ENCODE measurements around the gene MAP3K20. TPM values are rescaled to one million over a fixed set of nuclear protein-coding genes. Genes with fewer than 3 reads are reported as not detected.

The MAP3K20 gene
- total and polyA plus RNA-seq, 2 of the 4 experiments (the other 2 are of a cell fraction): 27.5 to 84.4 TPM

GRCh38 chr2:173130496-173131465 is 55.1 kb downstream of the MAP3K20 start:
- Histone ChIP-seq H2AFZ (replicated peaks; ENCODE audit: low read length, poor library complexity) (no peak overlapping the region), H3K4ac (ENCODE audit: low read depth, low read length) (no peak overlapping the region), H3K4me2 (ENCODE audit: low read depth, low read length) (no peak overlapping the region), H3K14ac (replicated peaks; ENCODE audit: low read depth, low read length) (no peak overlapping the region), H3K9me1 (ENCODE audit: insufficient read depth, low read length) (peaks cover 6% of the 10 kb centered on the region; the same call in 1 of the 2 replicates), H2BK15ac (ENCODE audit: low read depth, low read length) (no peak overlapping the region), H2BK20ac (ENCODE audit: low read depth, low read length) (no peak overlapping the region), H3K9me3 (ENCODE audit: control insufficient read depth, insufficient read depth, low read length) (no peaks in the 10 kb centered on the region), H4K91ac (ENCODE audit: insufficient read depth, low read depth, low read length) (no peak overlapping the region), H4K20me1 (ENCODE audit: insufficient read depth, low read length) (no peaks in the 10 kb centered on the region), H3K4me3 (ENCODE audit: insufficient read depth, low read depth, low read length) (no peak overlapping the region), H3K27me3 (ENCODE audit: control insufficient read depth, insufficient read depth, low read length) (no peaks in the 10 kb centered on the region), H2AK5ac (ENCODE audit: low read depth, low read length) (no peak overlapping the region), H3K9ac (ENCODE audit: low read depth, low read length) (no peak overlapping the region), H3K23ac (ENCODE audit: low read depth, low read length) (peak overlapping the region; percentile 82; the same call in 1 of the 2 replicates), H2BK120ac (ENCODE audit: low read depth, low read length) (no peak overlapping the region), H3K18ac (ENCODE audit: low read depth, low read length) (no peak overlapping the region), H3K27ac (ENCODE audit: insufficient read depth, low read length) (no peak overlapping the region), H3K36me3 (ENCODE audit: control insufficient read depth, insufficient read depth, low read length) (no peaks in the 10 kb centered on the region), H2AK9ac (replicated peaks; ENCODE audit: low read depth, low read length, poor library complexity) (peak overlapping the region; percentile 68), H3K79me1 (ENCODE audit: low read depth in 1 of 2, low read length in 2 of 2) (peaks cover 23 to 56% of the 10 kb centered on the region in 2 experiments), H4K5ac (ENCODE audit: low read depth, low read length) (no peak overlapping the region), H3K56ac (ENCODE audit: extremely low read depth, insufficient read depth, low read length) (no peak overlapping the region), H3K4me1 (ENCODE audit: control insufficient read depth, insufficient read depth, low read length) (peaks cover 9% of the 10 kb centered on the region; the same call in 1 of the 2 replicates), H2BK5ac (ENCODE audit: low read depth, low read length, poor library complexity, severe bottlenecking) (no peak overlapping the region), H4K8ac (ENCODE audit: low read depth in 2 of 2, low read length in 2 of 2) (no peak overlapping the region)
- CTCF ChIA-PET: no interaction called here
- DNase-seq: no peak
- BruUV-seq (replicated peaks): no TSS peak
- in situ Hi-C loops (cut with MboI; ENCODE audit: low sequenced_read_pairs) (no loop called here), dilution Hi-C loops (cut with HindIII; ENCODE audit: low sequenced_read_pairs, unreplicated experiment) (no loop called here), intact Hi-C loops (cut with micrococcal nuclease) (no loop called here)
- POLR2A ChIA-PET (ENCODE audit: unreplicated experiment): no interaction called here
- 50% methylated on average over 2 of the region's 6 CpGs; no CpG with 5 or more reads in 1 of the 2 experiments for WGBS, 2 experiments (ENCODE audit: extremely low coverage in 2 of 2, insufficient read length in 1 of 2)
- peak; percentile 14; the same call in 1 of the 2 replicates for ATAC-seq (ENCODE audit: low read depth)
- TF ChIP-seq CHD1 (IDR thresholded peaks at IDR 0.05; ENCODE audit: low read depth, low read length) (no peak), MXI1 (IDR thresholded peaks at IDR 0.05; ENCODE audit: borderline replicate concordance, low read depth, low read length) (no peak), POLR2A (IDR thresholded peaks at IDR 0.05; ENCODE audit: low read depth, low read length) (no peak), SMC3 (IDR thresholded peaks at IDR 0.05; ENCODE audit: low read depth, low read length) (no peak), BHLHE40 (IDR thresholded peaks at IDR 0.05; ENCODE audit: low read depth, low read length) (no peak), RFX5 (IDR thresholded peaks at IDR 0.05; ENCODE audit: low read depth, low read length) (no peak), FOS (IDR thresholded peaks at IDR 0.05; ENCODE audit: low read depth, low read length) (no peak), MAFK (IDR thresholded peaks at IDR 0.05; ENCODE audit: low read depth, low read length) (no peak), CTCF (conservative IDR thresholded peaks at IDR 0.05; ENCODE audit: low read depth, low read length) (no peak), CEBPB (IDR thresholded peaks at IDR 0.05; ENCODE audit: low read depth, low read length) (no peak), NFE2L2 (IDR thresholded peaks at IDR 0.05; ENCODE audit: low read depth, low read length) (no peak), RAD21 (IDR thresholded peaks at IDR 0.05; ENCODE audit: low read length) (no peak)
- TF ChIP-seq, protein P1, sequence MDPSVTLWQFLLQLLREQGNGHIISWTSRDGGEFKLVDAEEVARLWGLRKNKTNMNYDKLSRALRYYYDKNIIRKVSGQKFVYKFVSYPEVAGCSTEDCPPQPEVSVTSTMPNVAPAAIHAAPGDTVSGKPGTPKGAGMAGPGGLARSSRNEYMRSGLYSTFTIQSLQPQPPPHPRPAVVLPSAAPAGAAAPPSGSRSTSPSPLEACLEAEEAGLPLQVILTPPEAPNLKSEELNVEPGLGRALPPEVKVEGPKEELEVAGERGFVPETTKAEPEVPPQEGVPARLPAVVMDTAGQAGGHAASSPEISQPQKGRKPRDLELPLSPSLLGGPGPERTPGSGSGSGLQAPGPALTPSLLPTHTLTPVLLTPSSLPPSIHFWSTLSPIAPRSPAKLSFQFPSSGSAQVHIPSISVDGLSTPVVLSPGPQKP (IDR thresholded peaks at IDR 0.05; ENCODE audit: borderline replicate concordance, low read depth, low read length): no peak
- TF ChIP-seq, protein P2, sequence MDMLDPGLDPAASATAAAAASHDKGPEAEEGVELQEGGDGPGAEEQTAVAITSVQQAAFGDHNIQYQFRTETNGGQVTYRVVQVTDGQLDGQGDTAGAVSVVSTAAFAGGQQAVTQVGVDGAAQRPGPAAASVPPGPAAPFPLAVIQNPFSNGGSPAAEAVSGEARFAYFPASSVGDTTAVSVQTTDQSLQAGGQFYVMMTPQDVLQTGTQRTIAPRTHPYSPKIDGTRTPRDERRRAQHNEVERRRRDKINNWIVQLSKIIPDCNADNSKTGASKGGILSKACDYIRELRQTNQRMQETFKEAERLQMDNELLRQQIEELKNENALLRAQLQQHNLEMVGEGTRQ (IDR thresholded peaks at IDR 0.05; ENCODE audit: low read depth, low read length): no peak
